HL-60 (cell line): Measurements from ENCODE around the gene TMPRSS15.

Experiments
- DNase-seq, 2 experiments: peaks; one replicate each; pipeline ENCODE4 v3.0.0-alpha.2; 2010 to 2020; ENCODE audit warnings: low read depth in 1 of 2, low spot score in 1 of 2
- H3K27ac ChIP-seq: fragments of 250-450 bp; sonication (Bioruptor Pico); replicated peaks from 2 replicates; pipeline ENCODE4 v1.5.1; 2020; ENCODE audit warnings: mild to moderate bottlenecking, moderate library complexity
- H3K27me3 ChIP-seq: fragments of 250-450 bp; sonication (Bioruptor Pico); 2 replicates; pipeline ENCODE4 v1.5.1; 2021; ENCODE audit warnings: mild to moderate bottlenecking, moderate library complexity; ENCODE audit not compliant: insufficient read depth, poor library complexity, severe bottlenecking
- H3K4me3 ChIP-seq: replicated peaks from 2 replicates; pipeline ENCODE4 v1.5.1; 2011; ENCODE audit warnings: mild to moderate bottlenecking, control low read depth, low read length; ENCODE audit not compliant: insufficient read depth
- GABPA ChIP-seq: IDR thresholded peaks from 2 replicates; pipeline ENCODE4 v1.6.1; 2012; ENCODE audit warnings: low read depth
- POLR2AphosphoS5 ChIP-seq: IDR thresholded peaks from 2 replicates; pipeline ENCODE4 v1.6.1; 2012; ENCODE audit warnings: low read depth
- SPI1 ChIP-seq: IDR thresholded peaks from 2 replicates; pipeline ENCODE4 v1.6.1; 2012; ENCODE audit warnings: low read depth, mild to moderate bottlenecking, borderline replicate concordance
- TF ChIP-seq, protein P1 (sequence below): IDR thresholded peaks from one replicate; pipeline ENCODE4 v1.5.1; 2011; ENCODE audit warnings: low read length, control low read depth, inconsistent platforms; ENCODE audit not compliant: insufficient read depth
- TF ChIP-seq, protein P2 (sequence below): IDR thresholded peaks from 2 replicates; pipeline ENCODE4 v1.6.1; 2012; ENCODE audit warnings: low read depth; ENCODE audit not compliant: insufficient replicate concordance

The TMPRSS15 gene

DNA sequence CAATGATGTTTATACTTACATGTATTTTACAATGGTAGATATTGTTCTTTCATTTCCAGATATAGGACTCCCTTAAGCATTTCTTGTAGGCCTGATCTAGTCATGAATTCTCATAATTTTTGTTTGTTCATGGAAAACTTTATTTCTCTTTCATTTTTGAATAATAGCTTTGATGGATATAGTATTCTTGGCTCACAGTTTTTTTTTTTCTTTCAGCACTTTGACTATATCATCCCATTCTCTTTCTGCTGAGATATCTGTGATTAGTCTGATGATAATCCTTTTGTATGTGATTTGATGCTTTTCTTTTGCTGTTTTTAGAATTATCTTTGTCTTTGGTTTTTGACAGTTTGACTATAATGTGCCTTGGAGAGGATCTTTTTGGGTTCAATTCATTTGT lies 183.1 kb downstream of the TMPRSS15 start:
- Histone ChIP-seq H3K27me3 (no peaks in the 10 kb centered on the region), H3K27ac (no peak overlapping the region), H3K4me3 (no peak overlapping the region)
- DNase-seq: no peak
- TF ChIP-seq, protein P1, sequence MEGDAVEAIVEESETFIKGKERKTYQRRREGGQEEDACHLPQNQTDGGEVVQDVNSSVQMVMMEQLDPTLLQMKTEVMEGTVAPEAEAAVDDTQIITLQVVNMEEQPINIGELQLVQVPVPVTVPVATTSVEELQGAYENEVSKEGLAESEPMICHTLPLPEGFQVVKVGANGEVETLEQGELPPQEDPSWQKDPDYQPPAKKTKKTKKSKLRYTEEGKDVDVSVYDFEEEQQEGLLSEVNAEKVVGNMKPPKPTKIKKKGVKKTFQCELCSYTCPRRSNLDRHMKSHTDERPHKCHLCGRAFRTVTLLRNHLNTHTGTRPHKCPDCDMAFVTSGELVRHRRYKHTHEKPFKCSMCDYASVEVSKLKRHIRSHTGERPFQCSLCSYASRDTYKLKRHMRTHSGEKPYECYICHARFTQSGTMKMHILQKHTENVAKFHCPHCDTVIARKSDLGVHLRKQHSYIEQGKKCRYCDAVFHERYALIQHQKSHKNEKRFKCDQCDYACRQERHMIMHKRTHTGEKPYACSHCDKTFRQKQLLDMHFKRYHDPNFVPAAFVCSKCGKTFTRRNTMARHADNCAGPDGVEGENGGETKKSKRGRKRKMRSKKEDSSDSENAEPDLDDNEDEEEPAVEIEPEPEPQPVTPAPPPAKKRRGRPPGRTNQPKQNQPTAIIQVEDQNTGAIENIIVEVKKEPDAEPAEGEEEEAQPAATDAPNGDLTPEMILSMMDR: no peak
- TF ChIP-seq, protein P2, sequence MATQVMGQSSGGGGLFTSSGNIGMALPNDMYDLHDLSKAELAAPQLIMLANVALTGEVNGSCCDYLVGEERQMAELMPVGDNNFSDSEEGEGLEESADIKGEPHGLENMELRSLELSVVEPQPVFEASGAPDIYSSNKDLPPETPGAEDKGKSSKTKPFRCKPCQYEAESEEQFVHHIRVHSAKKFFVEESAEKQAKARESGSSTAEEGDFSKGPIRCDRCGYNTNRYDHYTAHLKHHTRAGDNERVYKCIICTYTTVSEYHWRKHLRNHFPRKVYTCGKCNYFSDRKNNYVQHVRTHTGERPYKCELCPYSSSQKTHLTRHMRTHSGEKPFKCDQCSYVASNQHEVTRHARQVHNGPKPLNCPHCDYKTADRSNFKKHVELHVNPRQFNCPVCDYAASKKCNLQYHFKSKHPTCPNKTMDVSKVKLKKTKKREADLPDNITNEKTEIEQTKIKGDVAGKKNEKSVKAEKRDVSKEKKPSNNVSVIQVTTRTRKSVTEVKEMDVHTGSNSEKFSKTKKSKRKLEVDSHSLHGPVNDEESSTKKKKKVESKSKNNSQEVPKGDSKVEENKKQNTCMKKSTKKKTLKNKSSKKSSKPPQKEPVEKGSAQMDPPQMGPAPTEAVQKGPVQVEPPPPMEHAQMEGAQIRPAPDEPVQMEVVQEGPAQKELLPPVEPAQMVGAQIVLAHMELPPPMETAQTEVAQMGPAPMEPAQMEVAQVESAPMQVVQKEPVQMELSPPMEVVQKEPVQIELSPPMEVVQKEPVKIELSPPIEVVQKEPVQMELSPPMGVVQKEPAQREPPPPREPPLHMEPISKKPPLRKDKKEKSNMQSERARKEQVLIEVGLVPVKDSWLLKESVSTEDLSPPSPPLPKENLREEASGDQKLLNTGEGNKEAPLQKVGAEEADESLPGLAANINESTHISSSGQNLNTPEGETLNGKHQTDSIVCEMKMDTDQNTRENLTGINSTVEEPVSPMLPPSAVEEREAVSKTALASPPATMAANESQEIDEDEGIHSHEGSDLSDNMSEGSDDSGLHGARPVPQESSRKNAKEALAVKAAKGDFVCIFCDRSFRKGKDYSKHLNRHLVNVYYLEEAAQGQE: no peak
- no peak for TF ChIP-seq POLR2AphosphoS5
- no peak for TF ChIP-seq SPI1
- no peak for TF ChIP-seq GABPA
